Cardiac muscle cell (in vitro differentiated cells and primary cell): ENCODE data around the gene CARD18. TPM values are rescaled to one million over a fixed set of nuclear protein-coding genes. Genes with fewer than 3 reads are reported as not detected.

Source experiments
- DNase-seq, 2 donors: peaks; one replicate each; pipeline versions ENCODE4 v3.0.0 to v3.0.0-alpha.2; 2010 to 2017; ENCODE audit warnings: low read depth in 1 of 2, low spot score in 1 of 2
- H3K27ac ChIP-seq: fragments of 200-600 bp; sonication (generic); 2 replicates; pipeline ENCODE4 v1.5.1; 2016
- H3K27me3 ChIP-seq: fragments of 200-600 bp; sonication (generic); 2 replicates; pipeline ENCODE4 v1.6.0; 2016; ENCODE audit warnings: control low read depth
- H3K36me3 ChIP-seq: fragments of 200-600 bp; sonication (generic); 2 replicates; pipeline ENCODE4 v1.5.1; 2016; ENCODE audit warnings: control low read depth
- H3K4me1 ChIP-seq: fragments of 200-600 bp; sonication (generic); 2 replicates; pipeline ENCODE4 v1.8.1; 2017; ENCODE audit warnings: low read depth, mild to moderate bottlenecking, mixed run types
- H3K4me3 ChIP-seq: fragments of 200-600 bp; sonication (generic); 2 replicates; pipeline ENCODE4 v1.5.1; 2016; ENCODE audit warnings: mild to moderate bottlenecking
- H3K9me3 ChIP-seq: fragments of 200-600 bp; sonication (generic); 2 replicates; pipeline ENCODE4 v1.5.1; 2017; ENCODE audit warnings: low read depth, mild to moderate bottlenecking, control low read depth
- polyA plus RNA-seq: library from polyadenylated mRNA; unstranded; fragments of >200 nt; fragmentation: Nextera tagmentation; extraction: Ambion mirVana; gene quantifications from 2 replicates; pipeline ENCODE4 v1.2.1, GENCODE V29; 2016
- total RNA-seq: library from RNA; depleted of rRNA; stranded (reverse); fragments of >200 nt; gene quantifications from 2 replicates; pipeline ENCODE4 v1.2.3, GENCODE V29; 2016
- TF ChIP-seq, protein P1 (sequence below): IDR thresholded peaks from 2 replicates; pipeline ENCODE4 v1.5.1; 2012; ENCODE audit warnings: low read depth, mild to moderate bottlenecking, low read length

CARD18 gene
- total and polyA plus RNA-seq, 2 experiments from 2014 or later = 0.50 TPM; not detected in 1

DNA sequence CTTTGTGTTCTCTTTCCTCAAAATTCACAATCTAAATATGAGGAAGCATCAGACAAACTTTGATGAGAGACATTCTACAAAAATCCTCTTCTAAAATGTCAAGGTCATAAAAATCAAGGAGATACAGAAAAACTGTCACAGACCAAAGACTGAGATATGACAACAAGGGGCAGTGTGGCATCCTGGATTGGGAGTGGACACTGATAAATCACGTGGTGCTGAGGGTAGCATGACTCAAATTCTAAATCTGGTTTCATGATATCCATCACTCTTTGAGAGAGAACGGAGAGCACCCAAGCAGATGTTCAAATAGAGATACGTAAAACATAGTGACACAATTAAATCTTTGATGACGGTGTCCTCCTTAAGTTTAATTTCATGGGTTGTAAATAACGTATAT, 13.0 kb upstream of the CARD18 start:
- TF ChIP-seq, protein P1, sequence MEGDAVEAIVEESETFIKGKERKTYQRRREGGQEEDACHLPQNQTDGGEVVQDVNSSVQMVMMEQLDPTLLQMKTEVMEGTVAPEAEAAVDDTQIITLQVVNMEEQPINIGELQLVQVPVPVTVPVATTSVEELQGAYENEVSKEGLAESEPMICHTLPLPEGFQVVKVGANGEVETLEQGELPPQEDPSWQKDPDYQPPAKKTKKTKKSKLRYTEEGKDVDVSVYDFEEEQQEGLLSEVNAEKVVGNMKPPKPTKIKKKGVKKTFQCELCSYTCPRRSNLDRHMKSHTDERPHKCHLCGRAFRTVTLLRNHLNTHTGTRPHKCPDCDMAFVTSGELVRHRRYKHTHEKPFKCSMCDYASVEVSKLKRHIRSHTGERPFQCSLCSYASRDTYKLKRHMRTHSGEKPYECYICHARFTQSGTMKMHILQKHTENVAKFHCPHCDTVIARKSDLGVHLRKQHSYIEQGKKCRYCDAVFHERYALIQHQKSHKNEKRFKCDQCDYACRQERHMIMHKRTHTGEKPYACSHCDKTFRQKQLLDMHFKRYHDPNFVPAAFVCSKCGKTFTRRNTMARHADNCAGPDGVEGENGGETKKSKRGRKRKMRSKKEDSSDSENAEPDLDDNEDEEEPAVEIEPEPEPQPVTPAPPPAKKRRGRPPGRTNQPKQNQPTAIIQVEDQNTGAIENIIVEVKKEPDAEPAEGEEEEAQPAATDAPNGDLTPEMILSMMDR = no peak
- Histone ChIP-seq H3K27me3 (no peaks in the 10 kb centered on the region), H3K36me3 (no peaks in the 10 kb centered on the region)

GRCh38 chr11:105152021-105152512, 12.5 kb upstream of the CARD18 start:
- no peak overlapping the region for H3K27ac ChIP-seq
- H3K36me3 ChIP-seq = no peaks in the 10 kb centered on the region
- DNase-seq = peak in 1 of 2 donors; percentile 44

More for the DNA sequence above, 13.0 kb upstream of the CARD18 start:
- Histone ChIP-seq H3K9me3 (no peaks in the 10 kb centered on the region), H3K4me1 (no peaks in the 10 kb centered on the region), H3K4me3 (no peak overlapping the region), H3K27ac (no peak overlapping the region)
- DNase-seq = no peak

GRCh38 chr11:105149477-105149876, 9.9 kb upstream of the CARD18 start:
- Histone ChIP-seq H3K36me3 (no peaks in the 10 kb centered on the region), H3K27me3 (no peaks in the 10 kb centered on the region), H3K4me1 (no peaks in the 10 kb centered on the region), H3K27ac (no peak overlapping the region), H3K9me3 (no peaks in the 10 kb centered on the region), H3K4me3 (no peak overlapping the region)
- TF ChIP-seq, protein P1 = no peak
- DNase-seq = no peak

More at GRCh38 chr11:105152021-105152512, 12.5 kb upstream of the CARD18 start:
- H3K4me1 ChIP-seq = no peaks in the 10 kb centered on the region
- TF ChIP-seq, protein P1 = no peak
- H3K27me3 ChIP-seq = no peaks in the 10 kb centered on the region
- no peaks in the 10 kb centered on the region for H3K9me3 ChIP-seq
- H3K4me3 ChIP-seq = no peak overlapping the region

GRCh38 chr11:105148241-105148640, 8.7 kb upstream of the CARD18 start:
- no peaks in the 10 kb centered on the region for H3K4me1 ChIP-seq
- no peaks in the 10 kb centered on the region for H3K27me3 ChIP-seq
- H3K36me3 ChIP-seq = no peaks in the 10 kb centered on the region
- TF ChIP-seq, protein P1 = no peak
- H3K4me3 ChIP-seq = no peak overlapping the region
- no peak for DNase-seq
- no peak overlapping the region for H3K27ac ChIP-seq
- H3K9me3 ChIP-seq = no peaks in the 10 kb centered on the region

- no peaks in the 10 kb centered on the region for H3K9me3 ChIP-seq
- peak in 1 of 2 donors; percentile 59 for DNase-seq
These were observed 5.3 kb upstream of the CARD18 start for GRCh38 chr11:105144887-105145286.

More at GRCh38 chr11:105144887-105145286, 5.3 kb upstream of the CARD18 start:
- TF ChIP-seq, protein P1 = no peak
- no peaks in the 10 kb centered on the region for H3K4me1 ChIP-seq
- H3K27ac ChIP-seq = no peak overlapping the region
- no peaks in the 10 kb centered on the region for H3K27me3 ChIP-seq
- no peak overlapping the region for H3K4me3 ChIP-seq
- no peaks in the 10 kb centered on the region for H3K36me3 ChIP-seq
